Neutrophil (primary cell): ENCODE results near the gene C14orf119.

Experiments
- H3K27ac ChIP-seq: fragments of 200-600 bp; sonication (generic); 2 replicates; pipeline ENCODE4 v1.5.1; 2016; ENCODE audit warnings: mild to moderate bottlenecking, moderate library complexity
- H3K27me3 ChIP-seq: fragments of 200-600 bp; sonication (generic); 2 replicates; pipeline ENCODE4 v1.6.0; 2016; ENCODE audit warnings: mild to moderate bottlenecking
- H3K36me3 ChIP-seq: fragments of 200-600 bp; sonication (generic); 2 replicates; pipeline ENCODE4 v1.5.1; 2017
- H3K4me1 ChIP-seq, 2 experiments: fragments of 200-600 bp in 1 of 2; sonication (generic) in 1 of 2; 1 replicate in 1 of 2; 2 replicates in 1 of 2; pipeline versions ENCODE4 v1.5.1 to v1.6.1; 2013 to 2016; ENCODE audit warnings: low read depth in 1 of 2, low read length in 1 of 2, mild to moderate bottlenecking in 1 of 2, moderate library complexity in 1 of 2; ENCODE audit not compliant: control insufficient read depth in 1 of 2, insufficient read depth in 1 of 2
- H3K4me3 ChIP-seq, 2 experiments: fragments of 200-600 bp in 1 of 2; sonication (generic) in 1 of 2; 1 replicate in 1 of 2; 2 replicates in 1 of 2; pipeline ENCODE4 v1.5.1; 2013 to 2016; ENCODE audit warnings: low read depth in 1 of 2, low read length in 1 of 2, mild to moderate bottlenecking in 1 of 2, moderate library complexity in 1 of 2
- H3K9me3 ChIP-seq: fragments of 200-600 bp; sonication (generic); 2 replicates; pipeline ENCODE4 v1.5.1; 2016
- CTCF ChIP-seq: fragments of 200-600 bp; sonication (generic); IDR thresholded peaks from 2 replicates; pipeline ENCODE4 v1.5.1; 2016; ENCODE audit warnings: antibody characterized with exemption

C14orf119 gene

GRCh38 chr14:23146980-23147379 lies 51.7 kb downstream of the C14orf119 start:
- no peak overlapping the region for H3K27ac ChIP-seq
- no peak overlapping the region for H3K4me3 ChIP-seq
- no peaks in the 10 kb centered on the region for H3K36me3 ChIP-seq
- H3K9me3 ChIP-seq = no peaks in the 10 kb centered on the region
- H3K27me3 ChIP-seq = no peaks in the 10 kb centered on the region
- no peak for TF ChIP-seq CTCF
- H3K4me1 ChIP-seq = peaks cover 5 to 9% of the 10 kb centered on the region in 2 experiments

- Histone ChIP-seq H3K4me3 (no peak overlapping the region), H3K27me3 (no peaks in the 10 kb centered on the region), H3K4me1 (peaks cover 5 to 9% of the 10 kb centered on the region in 2 experiments), H3K9me3 (no peaks in the 10 kb centered on the region), H3K36me3 (no peaks in the 10 kb centered on the region), H3K27ac (no peak overlapping the region)
- no peak for TF ChIP-seq CTCF
Observed at GRCh38 chr14:23147676-23148075, 52.4 kb downstream of the C14orf119 start.

- H3K27me3 ChIP-seq = no peaks in the 10 kb centered on the region
- no peak for TF ChIP-seq CTCF
- no peak overlapping the region for H3K4me3 ChIP-seq
- H3K36me3 ChIP-seq = no peaks in the 10 kb centered on the region
- no peak overlapping the region for H3K27ac ChIP-seq
- H3K4me1 ChIP-seq = peaks cover 13 to 16% of the 10 kb centered on the region in 2 experiments
- no peaks in the 10 kb centered on the region for H3K9me3 ChIP-seq
Observed at GRCh38 chr14:23148591-23149249, 53.4 kb downstream of the C14orf119 start.

- Histone ChIP-seq H3K36me3 (no peaks in the 10 kb centered on the region), H3K9me3 (no peaks in the 10 kb centered on the region), H3K4me1 (peaks cover 23 to 27% of the 10 kb centered on the region in 2 experiments), H3K4me3 (no peak overlapping the region), H3K27me3 (no peaks in the 10 kb centered on the region), H3K27ac (no peak overlapping the region)
- TF ChIP-seq CTCF = no peak
Observed at GRCh38 chr14:23149745-23150144, 54.4 kb downstream of the C14orf119 start.
